ENCODE data around the gene POLG.

DNA sequence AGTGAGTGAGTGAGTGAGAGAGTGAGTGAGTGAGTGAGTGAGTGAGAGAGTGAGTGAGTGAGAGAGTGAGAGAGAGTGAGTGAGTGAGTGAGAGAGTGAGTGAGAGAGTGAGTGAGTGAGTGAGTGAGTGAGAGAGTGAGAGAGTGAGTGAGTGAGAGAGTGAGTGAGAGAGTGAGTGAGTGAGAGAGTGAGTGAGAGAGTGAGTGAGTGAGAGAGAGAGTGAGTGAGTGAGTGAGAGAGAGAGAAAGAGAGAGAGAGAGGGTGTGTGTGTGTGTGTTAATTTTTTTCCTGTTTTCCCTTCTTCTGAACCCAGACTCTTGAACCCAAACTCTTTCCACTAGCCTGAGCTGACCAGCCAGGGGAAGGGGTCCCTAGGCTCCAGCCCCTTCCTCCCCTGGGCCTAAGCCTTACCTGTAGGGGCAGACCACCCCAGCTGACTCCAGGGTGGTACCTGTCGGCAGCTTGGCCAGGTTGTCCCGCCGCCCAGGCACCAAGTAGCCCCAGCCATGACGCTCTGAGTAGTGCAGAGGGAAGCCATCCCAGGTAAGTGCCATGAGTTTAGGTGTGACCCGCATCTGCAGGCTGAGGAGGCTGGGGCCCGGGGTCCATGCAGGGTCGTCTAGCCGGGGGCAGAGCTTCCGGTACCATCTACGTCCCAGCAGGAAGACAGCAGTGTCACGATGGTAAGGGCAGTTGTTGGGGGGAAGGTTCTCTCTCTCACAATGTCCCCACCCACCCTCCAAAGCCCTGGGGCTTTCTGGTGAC, 9.4 kb downstream of the POLG start:
- TF ChIP-seq JUN (IDR thresholded peaks at IDR 0.05) (no peak), POLR2A (IDR thresholded peaks at IDR 0.05; ENCODE audit: low read length) (no peak), HOXA7 (CRISPR knock-in tag; IDR thresholded peaks at IDR 0.05) (no peak), POLR2AphosphoS2 (conservative IDR thresholded peaks at IDR 0.05; ENCODE audit: low read length) (no peak), RFX5 (IDR thresholded peaks at IDR 0.05) (no peak), RCOR1 (IDR thresholded peaks at IDR 0.05; ENCODE audit: low read depth, low read length) (no peak), REST (IDR thresholded peaks at IDR 0.05) (no peak), ZNF302 (CRISPR knock-in tag; IDR thresholded peaks at IDR 0.05) (no peak), MAFK (IDR thresholded peaks at IDR 0.05; ENCODE audit: partially characterized antibody) (no peak), TP53 (CRISPR knock-in tag; IDR thresholded peaks at IDR 0.05) (no peak)
- TF ChIP-seq, protein P1, sequence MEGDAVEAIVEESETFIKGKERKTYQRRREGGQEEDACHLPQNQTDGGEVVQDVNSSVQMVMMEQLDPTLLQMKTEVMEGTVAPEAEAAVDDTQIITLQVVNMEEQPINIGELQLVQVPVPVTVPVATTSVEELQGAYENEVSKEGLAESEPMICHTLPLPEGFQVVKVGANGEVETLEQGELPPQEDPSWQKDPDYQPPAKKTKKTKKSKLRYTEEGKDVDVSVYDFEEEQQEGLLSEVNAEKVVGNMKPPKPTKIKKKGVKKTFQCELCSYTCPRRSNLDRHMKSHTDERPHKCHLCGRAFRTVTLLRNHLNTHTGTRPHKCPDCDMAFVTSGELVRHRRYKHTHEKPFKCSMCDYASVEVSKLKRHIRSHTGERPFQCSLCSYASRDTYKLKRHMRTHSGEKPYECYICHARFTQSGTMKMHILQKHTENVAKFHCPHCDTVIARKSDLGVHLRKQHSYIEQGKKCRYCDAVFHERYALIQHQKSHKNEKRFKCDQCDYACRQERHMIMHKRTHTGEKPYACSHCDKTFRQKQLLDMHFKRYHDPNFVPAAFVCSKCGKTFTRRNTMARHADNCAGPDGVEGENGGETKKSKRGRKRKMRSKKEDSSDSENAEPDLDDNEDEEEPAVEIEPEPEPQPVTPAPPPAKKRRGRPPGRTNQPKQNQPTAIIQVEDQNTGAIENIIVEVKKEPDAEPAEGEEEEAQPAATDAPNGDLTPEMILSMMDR (IDR thresholded peaks at IDR 0.05): no peak
- TF ChIP-seq, protein P2, sequence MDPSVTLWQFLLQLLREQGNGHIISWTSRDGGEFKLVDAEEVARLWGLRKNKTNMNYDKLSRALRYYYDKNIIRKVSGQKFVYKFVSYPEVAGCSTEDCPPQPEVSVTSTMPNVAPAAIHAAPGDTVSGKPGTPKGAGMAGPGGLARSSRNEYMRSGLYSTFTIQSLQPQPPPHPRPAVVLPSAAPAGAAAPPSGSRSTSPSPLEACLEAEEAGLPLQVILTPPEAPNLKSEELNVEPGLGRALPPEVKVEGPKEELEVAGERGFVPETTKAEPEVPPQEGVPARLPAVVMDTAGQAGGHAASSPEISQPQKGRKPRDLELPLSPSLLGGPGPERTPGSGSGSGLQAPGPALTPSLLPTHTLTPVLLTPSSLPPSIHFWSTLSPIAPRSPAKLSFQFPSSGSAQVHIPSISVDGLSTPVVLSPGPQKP (IDR thresholded peaks at IDR 0.05; ENCODE audit: low read depth, low read length): no peak
